Measurements from ENCODE around the gene FGD3. TPM values are rescaled to one million over a fixed set of nuclear protein-coding genes. Genes with fewer than 3 reads are reported as not detected.

Gene FGD3
- total RNA-seq, 1 experiment from 2014 or later = 1.8 TPM

- H2AK5ac ChIP-seq (ENCODE audit: insufficient read length, low read length) = no peak overlapping the region
- no peak overlapping the region for H3K14ac ChIP-seq (ENCODE audit: insufficient read depth, low read length)
- DNase-seq = no peak
- H3K79me1 ChIP-seq (ENCODE audit: insufficient read depth, low read depth, low read length, poor library complexity, severe bottlenecking) = no peaks in the 10 kb centered on the region
- no peaks in the 10 kb centered on the region for H3K27me3 ChIP-seq (ENCODE audit: insufficient read depth, low read length)
- H3K56ac ChIP-seq (ENCODE audit: insufficient read length, low read depth, low read length) = no peak overlapping the region
- no peak overlapping the region for H2BK120ac ChIP-seq (ENCODE audit: low read depth, low read length, poor library complexity, severe bottlenecking)
- H3K4ac ChIP-seq (ENCODE audit: low read depth, low read length) = no peak overlapping the region
- no peak overlapping the region for H3K4me3 Mint-ChIP-seq
- peak overlapping the region in 1 of 3 experiments; percentile 92; a peak in 1 of 7 replicates for H3K27ac Mint-ChIP-seq
- no peak overlapping the region for H4K5ac ChIP-seq (ENCODE audit: insufficient read length, low read depth, low read length)
- no peaks in the 10 kb centered on the region for H3K79me2 ChIP-seq (ENCODE audit: insufficient read depth, low read length)
- no peaks in the 10 kb centered on the region for H4K20me1 ChIP-seq (ENCODE audit: control insufficient read depth, insufficient read depth, insufficient read length)
- no peak overlapping the region for H3K27ac ChIP-seq (ENCODE audit: insufficient read length, low read depth, low read length)
- no peak overlapping the region for H2BK12ac ChIP-seq (ENCODE audit: insufficient read length, low read depth, low read length)
- H3K27me3 Mint-ChIP-seq (ENCODE audit: low read depth) = peaks cover 6% of the 10 kb centered on the region; the same call in 1 of the 2 replicates
- H3K9ac ChIP-seq (ENCODE audit: extremely low read depth, insufficient read length, low read length) = no peak overlapping the region
- no peak overlapping the region for H2AFZ ChIP-seq (ENCODE audit: low read length)
- H3K23ac ChIP-seq (ENCODE audit: insufficient read length, low read depth, low read length) = no peak overlapping the region
- H2BK15ac ChIP-seq (ENCODE audit: low read depth, low read length) = no peak overlapping the region
- peaks cover 7 to 21% of the 10 kb centered on the region in 2 experiments for H3K4me1 Mint-ChIP-seq
- peaks cover 0 to 5% (median 0%) of the 10 kb centered on the region in 3 experiments; a peak in 3 of 7 replicates for H3K36me3 Mint-ChIP-seq (ENCODE audit: insufficient read depth in 1 of 3, low read depth in 3 of 3)
- TF ChIP-seq CTCF (conservative IDR thresholded peaks at IDR 0.05) = no peak
- H2BK5ac ChIP-seq (ENCODE audit: insufficient read length, low read length) = no peak overlapping the region
- H3K23me2 ChIP-seq (ENCODE audit: insufficient read length, low read depth, low read length, poor library complexity, severe bottlenecking) = no peaks in the 10 kb centered on the region
- no peak overlapping the region for H4K91ac ChIP-seq (ENCODE audit: insufficient read length, low read depth, low read length)
- H2BK20ac ChIP-seq (ENCODE audit: low read depth, low read length, poor library complexity, severe bottlenecking) = no peak overlapping the region
- H3K4me1 ChIP-seq (ENCODE audit: insufficient read depth, low read length) = no peaks in the 10 kb centered on the region
- WGBS (ENCODE audit: extremely low coverage, insufficient read length, low lambda C conversion rate) = no CpG with 5 or more reads among the region's 6 CpGs
- H3T11ph ChIP-seq (ENCODE audit: low read length) = no peak overlapping the region
- no peak overlapping the region for H3K18ac ChIP-seq (ENCODE audit: insufficient read length, low read depth, low read length)
- H3K9me3 Mint-ChIP-seq = peaks cover 3 to 14% of the 10 kb centered on the region in 2 experiments; a peak in 1 of 5 replicates
- H4K8ac ChIP-seq (replicated peaks; ENCODE audit: insufficient read length, low read depth, low read length) = no peak overlapping the region
- H3K4me2 ChIP-seq (ENCODE audit: insufficient read depth, insufficient read length, low read length) = no peak overlapping the region
- H3K9me3 ChIP-seq (ENCODE audit: control insufficient read depth, low read depth, low read length) = no peaks in the 10 kb centered on the region
Observed at GRCh38 chr9:93041108-93041802, 93.9 kb downstream of the FGD3 start.
